Measurements from ENCODE around the gene CILP. TPM values are rescaled to one million over a fixed set of nuclear protein-coding genes. Genes with fewer than 3 reads are reported as not detected.
"Not testable (repeated sequence)": the region's sequence is repeated elsewhere in the genome, so short reads cannot be mapped to it uniquely, and the experiment has no call there.

Gene CILP
- total and polyA plus RNA-seq, 3 experiments from 2014 or later: 0.04 to 0.08 TPM; not detected in 1

DNA sequence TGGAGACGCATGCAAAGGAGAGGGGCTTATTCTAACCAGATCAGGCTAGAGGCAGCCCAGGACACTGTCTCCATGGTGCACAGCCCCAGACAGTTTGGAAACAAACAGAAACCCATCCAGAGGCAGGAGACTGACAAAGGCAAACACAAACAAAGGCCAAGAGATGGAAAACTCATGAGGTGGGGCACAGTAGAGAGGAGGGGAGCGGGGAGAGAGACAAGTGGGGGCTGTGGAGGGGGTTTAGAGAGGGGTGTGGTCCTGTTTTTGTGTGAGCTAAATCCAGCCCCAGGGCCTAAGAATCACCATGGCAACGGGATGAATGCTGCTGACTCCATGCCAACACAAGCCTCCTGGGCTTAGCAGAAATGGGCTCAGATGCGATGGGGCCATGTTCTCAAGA lies 43.1 kb upstream of the CILP start:
- Mint-ChIP-seq H3K4me1 (no peaks in the 10 kb centered on the region), H3K4me3 (no peak overlapping the region), H3K27me3 (no peaks in the 10 kb centered on the region), H3K27ac (peak overlapping the region in 1 of 8 donors; percentile 78), H3K36me3 (peaks cover 4 to 53% (median 17%) of the 10 kb centered on the region in 3 donors), H3K9me3 (no peaks in the 10 kb centered on the region)
- no peaks in the 10 kb centered on the region for H3K27me3 ChIP-seq (ENCODE audit: insufficient read depth, low read length, poor library complexity, severe bottlenecking)
- H3K27ac ChIP-seq (ENCODE audit: low read depth, low read length): no peak overlapping the region
- H3K4me3 ChIP-seq (ENCODE audit: low read length): no peak overlapping the region
- CTCF ChIA-PET: no interaction called here
- POLR2A ChIA-PET: no interaction called here
- H3K9me3 ChIP-seq (ENCODE audit: low read length): no peaks in the 10 kb centered on the region
- no peaks in the 10 kb centered on the region for H3K4me1 ChIP-seq (ENCODE audit: insufficient read depth, low read length)
- DNase-seq: no peak
- H3K36me3 ChIP-seq (ENCODE audit: insufficient read depth, low read length): peaks cover 9% of the 10 kb centered on the region

DNA sequence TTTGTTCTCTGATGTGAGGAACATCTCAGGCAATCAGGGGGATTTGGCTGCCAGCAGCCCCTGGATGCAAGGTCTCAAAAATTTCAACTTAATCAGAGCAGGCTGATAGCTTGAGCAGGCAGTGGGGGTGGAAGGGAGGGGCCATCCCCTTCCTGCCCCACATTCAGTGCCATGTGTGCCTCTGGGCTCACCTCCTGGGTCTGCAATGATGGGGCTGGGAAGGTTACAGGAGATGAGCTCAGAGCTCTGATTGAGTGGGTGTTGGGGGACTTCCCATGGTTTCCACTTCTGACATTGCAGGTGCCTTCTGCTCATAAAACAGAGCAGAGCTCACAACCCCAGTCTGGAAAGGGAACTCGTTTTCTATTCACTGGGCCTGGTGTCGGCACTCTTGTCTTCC lies 38.4 kb upstream of the CILP start:
- H3K36me3 Mint-ChIP-seq: peaks cover 5 to 41% (median 8%) of the 10 kb centered on the region in 3 donors
- peak in 1 of 5 donors; percentile 4 for DNase-seq
- POLR2A ChIA-PET: no interaction called here
- CTCF ChIA-PET: no interaction called here
- no peaks in the 10 kb centered on the region for H3K27me3 Mint-ChIP-seq
- peak overlapping the region in 1 of 8 donors; percentile 7 for H3K27ac Mint-ChIP-seq
- H3K9me3 ChIP-seq (ENCODE audit: low read length): no peaks in the 10 kb centered on the region
- no peak overlapping the region for H3K27ac ChIP-seq (ENCODE audit: low read depth, low read length)
- no peaks in the 10 kb centered on the region for H3K9me3 Mint-ChIP-seq
- no peaks in the 10 kb centered on the region for H3K27me3 ChIP-seq (ENCODE audit: insufficient read depth, low read length, poor library complexity, severe bottlenecking)
- H3K4me1 Mint-ChIP-seq: no peaks in the 10 kb centered on the region
- H3K4me3 Mint-ChIP-seq: no peak overlapping the region
- H3K4me3 ChIP-seq (ENCODE audit: low read length): no peak overlapping the region
- no peaks in the 10 kb centered on the region for H3K36me3 ChIP-seq (ENCODE audit: insufficient read depth, low read length)
- no peaks in the 10 kb centered on the region for H3K4me1 ChIP-seq (ENCODE audit: insufficient read depth, low read length)

DNA sequence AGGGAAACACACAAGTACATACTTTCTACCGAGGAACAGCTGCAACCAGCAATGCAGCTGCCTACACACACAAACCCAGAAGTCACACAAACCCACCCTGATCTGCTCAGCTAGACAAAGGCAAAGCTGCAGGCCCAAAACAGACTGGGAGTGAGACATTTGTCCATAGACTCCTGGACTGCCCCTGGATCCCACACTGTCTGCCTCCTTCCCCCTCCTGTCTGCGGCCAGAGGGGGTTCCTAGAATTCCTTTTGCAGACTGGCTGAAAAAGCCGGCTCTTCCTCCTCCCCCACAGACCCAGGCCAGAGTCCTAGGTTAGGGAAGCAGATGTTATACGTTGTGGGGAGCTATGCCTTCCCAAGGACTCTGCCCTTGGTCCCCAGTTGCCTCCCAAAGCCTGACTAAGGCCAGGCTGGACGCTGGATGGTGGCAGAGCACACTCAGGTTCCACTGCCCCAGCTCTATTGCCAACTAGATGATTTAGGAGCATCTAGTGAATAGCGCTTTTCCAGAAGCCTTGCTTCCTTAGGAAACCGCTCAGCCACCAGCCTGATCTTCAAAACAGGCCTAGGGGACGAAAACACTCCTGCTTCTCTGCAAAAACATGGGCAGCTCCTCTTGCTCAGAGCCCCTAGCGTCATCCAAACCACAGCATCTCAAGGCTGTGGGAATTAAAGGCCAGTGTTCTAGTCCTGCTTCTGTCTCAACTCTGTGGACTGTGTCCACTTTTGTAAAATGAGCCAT lies 37.4 kb upstream of the CILP start:
- H3K4me3 ChIP-seq (ENCODE audit: low read length): no peak overlapping the region
- Mint-ChIP-seq H3K36me3 (peaks cover 6 to 36% (median 9%) of the 10 kb centered on the region in 3 donors), H3K4me1 (no peaks in the 10 kb centered on the region), H3K4me3 (no peak overlapping the region), H3K27ac (peak overlapping the region in 2 of 8 donors; percentile 32 to 84), H3K9me3 (no peaks in the 10 kb centered on the region), H3K27me3 (no peaks in the 10 kb centered on the region)
- POLR2A ChIA-PET: no interaction called here
- DNase-seq: no peak
- H3K27ac ChIP-seq (ENCODE audit: low read depth, low read length): no peak overlapping the region
- CTCF ChIA-PET: interaction anchor here (0.6 kb wide), 1 partner anchor 9 kb away, joined by 4 read pairs; no protein-coding TSS in a partner anchor
- no peaks in the 10 kb centered on the region for H3K36me3 ChIP-seq (ENCODE audit: insufficient read depth, low read length)
- no peaks in the 10 kb centered on the region for H3K4me1 ChIP-seq (ENCODE audit: insufficient read depth, low read length)
- H3K9me3 ChIP-seq (ENCODE audit: low read length): no peaks in the 10 kb centered on the region
- H3K27me3 ChIP-seq (ENCODE audit: insufficient read depth, low read length, poor library complexity, severe bottlenecking): no peaks in the 10 kb centered on the region

DNA sequence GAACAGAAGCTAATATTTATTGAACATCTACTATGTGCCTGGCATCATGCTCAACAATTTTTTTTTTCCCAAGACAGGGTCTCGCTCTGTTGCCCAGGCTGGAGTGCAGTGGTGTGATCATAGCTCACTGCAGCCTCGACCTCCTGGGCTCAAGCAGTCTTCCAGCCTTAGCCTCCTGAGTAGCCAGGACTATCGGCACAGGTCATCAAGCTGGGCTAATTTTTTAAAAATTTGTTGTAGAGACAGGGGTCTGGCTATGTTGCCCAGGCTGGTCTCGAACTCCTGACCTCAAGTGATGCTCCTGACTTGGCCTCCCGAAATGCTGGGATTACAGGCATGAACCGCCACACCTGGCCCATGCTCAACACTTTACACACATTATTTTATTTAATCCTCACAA lies 35.7 kb upstream of the CILP start:
- H3K36me3 ChIP-seq (ENCODE audit: insufficient read depth, low read length): no peaks in the 10 kb centered on the region
- peaks cover 6 to 27% (median 9%) of the 10 kb centered on the region in 3 donors for H3K36me3 Mint-ChIP-seq
- H3K4me3 ChIP-seq (ENCODE audit: low read length): no peak overlapping the region
- ChIA-PET POLR2A (no interaction called here), CTCF (interaction anchor here (1.1 kb wide), 1 partner anchor 51 kb away, joined by 4 read pairs; no protein-coding TSS in a partner anchor)
- no peaks in the 10 kb centered on the region for H3K27me3 ChIP-seq (ENCODE audit: insufficient read depth, low read length, poor library complexity, severe bottlenecking)
- peak overlapping the region in 1 of 8 donors; percentile 73 for H3K27ac Mint-ChIP-seq
- H3K9me3 ChIP-seq (ENCODE audit: low read length): no peaks in the 10 kb centered on the region
- DNase-seq: no peak
- H3K27me3 Mint-ChIP-seq: no peaks in the 10 kb centered on the region
- H3K4me3 Mint-ChIP-seq: no peak overlapping the region
- H3K4me1 Mint-ChIP-seq: no peaks in the 10 kb centered on the region
- H3K4me1 ChIP-seq (ENCODE audit: insufficient read depth, low read length): no peaks in the 10 kb centered on the region
- H3K9me3 Mint-ChIP-seq: no peaks in the 10 kb centered on the region
- no peak overlapping the region for H3K27ac ChIP-seq (ENCODE audit: low read depth, low read length)

DNA sequence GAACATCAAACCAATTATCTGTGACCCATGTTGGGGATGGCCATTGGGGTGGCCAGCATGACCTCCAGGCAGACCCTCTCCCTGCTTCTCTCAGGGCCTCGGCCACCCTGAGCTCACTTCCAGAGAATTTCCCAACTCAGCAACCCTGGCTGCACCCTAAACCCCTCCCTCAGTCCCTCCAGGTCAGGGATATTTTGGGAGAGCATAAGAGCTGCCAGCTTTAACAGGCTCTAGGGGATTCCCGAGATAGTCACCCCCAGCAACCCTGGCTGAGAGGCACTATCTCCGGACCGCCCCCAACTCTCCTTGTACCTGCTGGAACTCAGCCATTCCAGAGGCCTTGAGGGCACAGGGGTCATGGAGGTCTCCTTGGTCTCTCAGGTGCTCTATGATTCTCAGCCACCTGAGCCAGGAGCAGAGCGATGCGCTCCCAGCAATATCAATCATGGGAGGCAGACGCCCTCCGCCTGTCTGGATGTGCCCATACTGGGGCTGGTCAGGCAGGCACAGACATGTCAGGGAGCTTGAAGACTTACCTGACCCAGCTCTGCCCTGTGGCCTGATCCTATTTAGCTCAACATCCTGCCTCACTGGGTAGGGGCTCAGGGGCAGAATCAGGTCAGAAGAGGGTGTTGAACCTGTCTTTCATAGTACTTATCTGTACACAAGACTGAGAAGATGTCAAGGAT lies 34.9 kb upstream of the CILP start:
- no peaks in the 10 kb centered on the region for H3K4me1 Mint-ChIP-seq
- no peaks in the 10 kb centered on the region for H3K9me3 ChIP-seq (ENCODE audit: low read length)
- no peak overlapping the region for H3K27ac ChIP-seq (ENCODE audit: low read depth, low read length)
- no peaks in the 10 kb centered on the region for H3K27me3 Mint-ChIP-seq
- no peaks in the 10 kb centered on the region for H3K4me1 ChIP-seq (ENCODE audit: insufficient read depth, low read length)
- ChIA-PET CTCF (interaction anchor here (1.1 kb wide), 1 partner anchor 51 kb away, joined by 4 read pairs; no protein-coding TSS in a partner anchor), POLR2A (no interaction called here)
- H3K27me3 ChIP-seq (ENCODE audit: insufficient read depth, low read length, poor library complexity, severe bottlenecking): no peaks in the 10 kb centered on the region
- peak overlapping the region in 1 of 8 donors; percentile 29 for H3K27ac Mint-ChIP-seq
- no peaks in the 10 kb centered on the region for H3K9me3 Mint-ChIP-seq
- H3K36me3 Mint-ChIP-seq: peaks cover 6 to 27% (median 9%) of the 10 kb centered on the region in 3 donors
- peak overlapping the region in 1 of 7 donors; percentile 18 for H3K4me3 Mint-ChIP-seq
- H3K4me3 ChIP-seq (ENCODE audit: low read length): no peak overlapping the region
- H3K36me3 ChIP-seq (ENCODE audit: insufficient read depth, low read length): no peaks in the 10 kb centered on the region
- no peak for DNase-seq

DNA sequence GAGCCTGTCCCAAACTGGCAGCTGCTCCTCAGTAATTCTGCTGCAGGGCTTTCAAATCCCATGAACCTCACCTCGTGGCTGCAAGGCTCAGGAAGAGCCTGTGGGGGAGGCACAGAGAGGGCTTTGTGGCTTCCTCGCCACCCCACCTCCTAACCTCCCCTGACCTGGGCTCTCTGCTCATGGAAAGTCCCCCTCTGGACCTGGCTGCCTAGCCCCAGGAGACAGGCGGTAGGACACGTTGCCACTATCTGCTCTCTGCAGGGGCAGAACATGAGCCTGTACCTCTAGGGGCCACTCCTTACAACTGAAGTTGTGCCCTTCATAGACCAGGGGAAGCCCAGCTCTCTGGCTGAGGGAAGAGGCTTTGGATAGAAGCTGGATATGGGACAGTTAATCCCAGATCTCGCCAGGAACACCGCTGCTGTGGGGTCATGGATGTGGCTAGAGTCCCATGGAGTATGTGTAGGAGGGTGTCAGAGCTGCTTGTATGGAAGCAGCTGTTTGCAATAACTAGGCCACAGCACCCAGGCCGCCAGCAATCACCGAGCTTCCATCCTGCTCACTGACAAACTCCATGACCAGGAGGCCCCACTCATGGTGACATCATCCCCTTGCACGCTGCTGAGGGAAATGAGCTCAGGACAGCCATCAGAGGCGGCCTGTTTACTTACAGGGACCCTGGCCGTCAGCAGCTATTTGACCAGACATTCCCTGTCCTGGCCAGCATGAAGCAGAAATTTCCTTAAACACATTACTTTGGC lies 34.0 kb upstream of the CILP start:
- Histone ChIP-seq H3K27me3 (ENCODE audit: insufficient read depth, low read length, poor library complexity, severe bottlenecking) (no peaks in the 10 kb centered on the region), H3K4me1 (ENCODE audit: insufficient read depth, low read length) (no peaks in the 10 kb centered on the region), H3K36me3 (ENCODE audit: insufficient read depth, low read length) (no peaks in the 10 kb centered on the region), H3K9me3 (ENCODE audit: low read length) (no peaks in the 10 kb centered on the region), H3K27ac (ENCODE audit: low read depth, low read length) (no peak overlapping the region), H3K4me3 (ENCODE audit: low read length) (no peak overlapping the region)
- no peaks in the 10 kb centered on the region for H3K27me3 Mint-ChIP-seq
- peaks cover 6 to 24% (median 9%) of the 10 kb centered on the region in 3 donors for H3K36me3 Mint-ChIP-seq
- H3K27ac Mint-ChIP-seq: peak overlapping the region in 1 of 8 donors; percentile 68
- ChIA-PET CTCF (no interaction called here), POLR2A (interaction anchor here (0.5 kb wide), 1 partner anchor 666 kb away, joined by 3 read pairs; no protein-coding TSS in a partner anchor)
- H3K4me1 Mint-ChIP-seq: no peaks in the 10 kb centered on the region
- H3K4me3 Mint-ChIP-seq: peak overlapping the region in 1 of 7 donors; percentile 18
- no peak for DNase-seq
- no peaks in the 10 kb centered on the region for H3K9me3 Mint-ChIP-seq

DNA sequence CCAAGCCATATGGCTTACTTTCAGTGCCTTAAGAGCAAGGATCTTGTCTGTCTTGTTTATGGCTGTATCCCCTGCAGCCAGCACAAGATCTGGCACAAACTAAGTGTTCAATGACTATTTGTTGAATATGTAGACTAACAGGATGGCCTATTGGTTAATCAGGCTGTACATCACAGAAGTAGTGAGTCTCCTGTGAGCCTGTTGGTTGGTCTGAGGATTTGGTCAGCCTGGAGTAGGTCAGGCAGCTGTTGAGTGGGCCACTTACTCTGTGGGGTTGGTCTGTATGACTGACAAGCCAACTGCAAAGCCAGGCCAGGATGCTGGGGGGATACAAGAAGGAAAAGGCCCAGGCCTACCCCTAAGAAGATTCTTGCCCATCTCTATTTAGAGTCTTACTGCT lies 33.4 kb upstream of the CILP start:
- H3K27ac ChIP-seq (ENCODE audit: low read depth, low read length): no peak overlapping the region
- no peak overlapping the region for H3K4me3 Mint-ChIP-seq
- no peak overlapping the region for H3K4me3 ChIP-seq (ENCODE audit: low read length)
- H3K27me3 ChIP-seq (ENCODE audit: insufficient read depth, low read length, poor library complexity, severe bottlenecking): no peaks in the 10 kb centered on the region
- H3K27ac Mint-ChIP-seq: peak overlapping the region in 1 of 8 donors; percentile 52
- no peaks in the 10 kb centered on the region for H3K4me1 ChIP-seq (ENCODE audit: insufficient read depth, low read length)
- no peaks in the 10 kb centered on the region for H3K27me3 Mint-ChIP-seq
- H3K36me3 Mint-ChIP-seq: peaks cover 6 to 24% (median 9%) of the 10 kb centered on the region in 3 donors
- no peak for DNase-seq
- CTCF ChIA-PET: no interaction called here
- no peaks in the 10 kb centered on the region for H3K36me3 ChIP-seq (ENCODE audit: insufficient read depth, low read length)
- H3K9me3 ChIP-seq (ENCODE audit: low read length): no peaks in the 10 kb centered on the region
- H3K9me3 Mint-ChIP-seq: no peaks in the 10 kb centered on the region
- H3K4me1 Mint-ChIP-seq: no peaks in the 10 kb centered on the region
- POLR2A ChIA-PET: no interaction called here

DNA sequence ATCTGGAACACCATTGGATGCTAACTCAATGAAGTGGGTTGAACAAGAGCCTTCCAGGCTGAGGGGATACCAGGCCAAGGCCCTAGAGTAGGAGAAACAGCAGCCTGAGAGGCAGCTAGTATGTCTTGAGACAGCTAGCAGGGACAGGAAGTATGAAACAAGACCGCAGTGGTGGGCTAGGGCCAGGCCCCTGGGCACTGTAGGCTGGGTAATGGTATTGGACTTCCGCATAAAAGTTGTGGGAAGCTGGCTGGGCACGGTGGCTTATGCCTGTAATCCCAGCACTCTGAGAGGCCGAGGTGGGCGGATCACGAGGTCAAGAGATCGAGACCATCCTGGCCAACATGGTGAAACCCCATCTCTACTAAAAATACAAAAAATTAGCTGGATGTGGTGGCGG lies 25.2 kb upstream of the CILP start:
- DNase-seq; CTCF ChIA-PET; POLR2A ChIA-PET; H3K36me3 Mint-ChIP-seq; H3K4me3 Mint-ChIP-seq; H3K4me1 ChIP-seq (ENCODE audit: insufficient read depth, low read length); H3K9me3 ChIP-seq (ENCODE audit: low read length); H3K27me3 Mint-ChIP-seq; H3K4me1 Mint-ChIP-seq; H3K27ac ChIP-seq (ENCODE audit: low read depth, low read length); H3K4me3 ChIP-seq (ENCODE audit: low read length); H3K36me3 ChIP-seq (ENCODE audit: insufficient read depth, low read length); H3K9me3 Mint-ChIP-seq; H3K27me3 ChIP-seq (ENCODE audit: insufficient read depth, low read length, poor library complexity, severe bottlenecking); H3K27ac Mint-ChIP-seq: not testable (repeated sequence)

Measured in CD8-positive, alpha-beta memory T cell (primary cell).